GM21515 (cell line): ENCODE results near the gene TMEM151B.
"Not testable (repeated sequence)": the region's sequence is repeated elsewhere in the genome, so short reads cannot be mapped to it uniquely, and the experiment has no call there.

Experiments used
- ATAC-seq: cut with Tn5 transposase; IDR thresholded peaks from one replicate; pipeline ENCODE4 v1.9.1; 2021; ENCODE audit not compliant: unreplicated experiment

TMEM151B gene

DNA sequence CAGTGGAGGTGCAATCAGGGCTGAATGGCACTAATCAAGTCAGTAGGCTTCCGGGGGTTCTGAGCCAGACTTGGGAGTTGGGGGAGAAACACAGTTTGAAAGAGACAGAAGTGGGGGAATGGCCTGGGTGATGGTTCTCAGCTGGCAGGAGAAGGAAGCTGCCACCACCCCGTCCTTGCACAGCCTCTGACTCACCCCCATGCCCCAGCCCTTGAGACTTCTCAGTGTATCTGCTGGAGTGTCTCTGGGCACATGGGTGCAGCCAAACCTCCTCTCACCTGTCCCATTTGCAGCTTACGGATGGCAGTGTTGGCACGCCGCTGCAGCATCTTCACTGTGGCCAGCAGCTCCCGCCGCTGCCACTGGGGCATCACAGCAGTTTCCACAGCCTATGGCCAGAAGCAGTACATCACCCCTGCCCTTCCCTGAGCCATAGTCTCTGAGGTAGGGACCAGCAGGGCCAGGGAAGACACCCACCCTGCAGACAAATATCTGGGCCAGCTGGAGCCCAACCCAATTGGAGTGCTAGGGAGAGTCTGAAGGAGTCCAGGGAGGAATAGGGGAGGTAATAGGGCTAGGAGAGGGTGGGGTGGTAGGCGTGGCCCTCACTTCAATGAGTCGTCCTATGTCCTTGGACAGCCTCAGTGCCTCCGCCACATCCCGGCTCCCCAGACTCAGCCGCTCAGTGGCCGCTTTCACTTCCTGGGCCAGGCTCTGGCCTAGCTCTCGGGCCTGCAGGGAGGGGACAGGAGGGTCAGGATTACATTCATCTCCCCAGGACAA is 31.7 kb downstream of the TMEM151B start:
- no peak for ATAC-seq

DNA sequence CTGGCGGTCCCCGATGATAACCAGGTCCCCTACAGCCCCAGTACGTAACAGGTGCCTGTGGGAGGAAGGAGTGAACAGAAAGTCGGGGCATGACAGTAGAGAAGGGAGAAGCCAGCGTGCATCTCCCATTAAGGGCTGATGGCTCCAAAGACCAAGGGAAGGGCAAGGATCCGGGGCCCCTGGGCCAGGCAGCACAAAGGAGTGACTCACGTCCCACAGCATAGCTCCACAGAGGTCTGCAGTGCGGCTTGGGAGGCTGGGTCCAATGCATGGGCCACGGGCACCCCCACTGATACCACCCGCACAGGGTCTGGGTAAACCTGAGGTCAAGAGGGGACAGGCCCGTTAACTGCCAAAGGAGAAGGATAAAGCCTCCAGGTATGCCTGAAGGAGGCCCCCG is 32.6 kb downstream of the TMEM151B start:
- no peak for ATAC-seq

DNA sequence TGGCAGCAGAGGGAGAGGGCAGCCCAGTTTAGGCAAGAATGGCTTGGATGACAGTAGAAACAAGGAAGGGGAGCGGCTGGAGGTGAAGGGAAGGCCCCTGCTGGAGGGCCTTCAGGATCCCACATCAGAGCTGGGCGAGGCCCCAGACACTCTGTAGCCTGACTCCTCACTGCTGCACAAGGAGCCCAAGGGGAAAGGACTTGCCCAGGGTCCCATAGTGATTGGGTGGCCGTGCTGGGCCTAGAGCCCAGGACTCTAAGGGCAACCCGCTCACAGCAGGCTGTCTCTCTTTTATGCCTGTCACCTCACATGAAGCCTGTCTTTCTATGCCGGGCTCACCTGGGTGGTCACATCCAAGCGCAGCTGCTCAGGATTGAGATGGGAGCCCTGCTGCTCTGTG is 33.6 kb downstream of the TMEM151B start:
- ATAC-seq, result no peak

DNA sequence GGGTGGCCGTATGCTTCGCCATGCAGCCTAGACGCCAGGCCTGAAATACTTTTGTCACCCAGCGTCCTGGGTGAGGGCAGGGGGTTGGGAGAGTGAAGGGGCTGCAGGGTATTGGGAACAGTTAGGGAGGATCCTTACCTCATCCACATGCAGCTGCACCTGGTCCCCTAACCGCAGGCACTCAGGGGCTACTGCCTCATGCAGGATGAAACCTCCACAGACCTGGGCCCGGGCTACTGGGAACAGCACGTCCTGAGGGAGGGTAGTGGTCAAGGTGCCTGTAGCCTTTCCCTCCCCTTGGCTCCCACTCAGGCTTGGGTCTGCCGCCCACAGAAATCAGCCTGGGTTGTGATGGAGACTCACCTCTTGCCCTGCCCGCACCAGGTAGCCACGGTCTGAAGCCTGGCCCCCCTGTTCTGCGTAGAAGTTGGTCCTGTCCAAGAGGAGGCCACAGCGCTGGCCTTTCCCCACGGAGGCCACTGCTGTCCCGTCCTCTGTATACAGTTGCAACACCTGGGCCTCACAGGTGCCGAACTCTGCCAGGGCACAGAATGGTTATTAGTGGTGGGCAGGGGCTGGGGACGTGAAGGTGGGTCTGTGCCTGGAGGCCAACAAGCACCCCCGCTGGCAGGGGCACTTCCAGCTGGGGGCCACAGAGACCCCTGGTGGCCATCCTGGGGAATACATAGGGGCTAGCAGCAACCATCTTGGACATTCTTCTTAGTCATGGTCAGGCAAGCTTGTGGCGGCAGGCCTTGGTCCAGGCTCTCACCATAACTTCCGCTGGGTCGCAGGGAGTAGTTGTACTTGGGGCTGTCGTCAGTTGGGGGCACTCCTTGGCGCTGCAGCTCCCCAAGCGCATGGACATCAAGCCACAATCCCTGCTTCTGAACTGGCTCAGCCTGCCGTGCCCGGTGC is 34.3 kb downstream of the TMEM151B start:
- no peak for ATAC-seq

DNA sequence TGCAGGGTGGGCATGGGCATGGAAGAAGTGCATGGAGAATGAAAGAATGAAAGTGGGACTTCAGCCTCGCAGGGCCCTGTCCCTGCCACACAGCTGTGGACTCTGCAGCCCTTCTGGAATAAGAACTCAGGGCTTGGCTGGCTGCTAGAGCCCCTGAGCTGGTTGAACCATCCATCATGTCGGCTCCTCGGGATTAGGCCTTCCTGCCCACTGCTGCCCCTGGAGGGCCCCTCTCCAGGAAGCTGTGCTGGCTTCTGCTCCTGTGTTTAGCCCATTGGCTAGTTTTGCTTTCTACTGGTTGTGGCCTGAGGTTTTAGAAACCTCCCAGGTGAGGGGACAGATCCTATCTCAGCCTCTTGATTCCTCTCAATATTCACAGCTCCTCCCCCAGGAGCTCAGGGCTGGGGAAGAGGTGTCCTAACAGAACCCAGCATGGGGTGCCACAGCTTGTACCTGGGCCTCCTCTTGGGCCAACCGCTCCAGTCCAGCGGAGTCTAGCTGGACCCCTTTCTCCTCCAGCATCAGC is 35.0 kb downstream of the TMEM151B start:
- no peak for ATAC-seq

DNA sequence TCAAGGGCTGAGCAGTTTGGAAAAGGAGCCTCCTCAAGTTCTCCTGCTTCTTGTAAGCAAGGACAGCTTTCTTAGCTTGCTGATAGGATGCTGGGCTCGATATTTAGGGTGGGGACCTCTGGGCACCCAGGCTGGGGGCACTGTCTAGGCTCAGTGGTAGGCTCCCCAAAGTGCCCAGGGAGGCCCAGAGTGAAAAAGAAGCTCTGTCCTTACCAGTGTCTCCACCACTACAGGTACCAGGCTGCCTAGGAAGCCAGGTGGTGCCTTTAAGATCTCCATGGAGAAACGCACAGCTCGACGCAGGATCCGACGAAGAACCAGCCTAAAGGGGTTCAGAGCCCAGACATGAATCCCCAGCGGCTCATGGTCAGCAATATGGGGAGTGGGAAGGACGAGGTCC is 36.5 kb downstream of the TMEM151B start:
- no peak for ATAC-seq

DNA sequence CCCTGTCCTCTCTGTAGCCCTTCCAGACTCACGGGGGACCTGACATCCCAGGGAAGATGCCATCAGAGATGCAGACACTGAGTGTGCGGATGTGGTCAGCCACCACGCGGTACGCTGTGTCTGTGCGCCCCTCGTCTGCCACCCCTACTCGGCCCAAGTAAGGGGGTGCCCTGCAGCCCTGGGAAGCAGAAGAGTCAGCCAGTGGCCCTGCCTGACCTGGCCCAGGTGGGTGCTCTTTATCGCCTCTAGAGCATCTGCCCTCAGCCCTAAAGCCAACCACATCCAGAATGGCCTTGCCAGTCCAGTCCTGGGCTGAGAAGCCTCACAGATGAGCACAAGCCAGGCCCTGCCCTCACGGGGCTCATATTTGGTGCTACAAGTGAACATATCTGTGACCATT is 37.0 kb downstream of the TMEM151B start:
- no peak for ATAC-seq

DNA sequence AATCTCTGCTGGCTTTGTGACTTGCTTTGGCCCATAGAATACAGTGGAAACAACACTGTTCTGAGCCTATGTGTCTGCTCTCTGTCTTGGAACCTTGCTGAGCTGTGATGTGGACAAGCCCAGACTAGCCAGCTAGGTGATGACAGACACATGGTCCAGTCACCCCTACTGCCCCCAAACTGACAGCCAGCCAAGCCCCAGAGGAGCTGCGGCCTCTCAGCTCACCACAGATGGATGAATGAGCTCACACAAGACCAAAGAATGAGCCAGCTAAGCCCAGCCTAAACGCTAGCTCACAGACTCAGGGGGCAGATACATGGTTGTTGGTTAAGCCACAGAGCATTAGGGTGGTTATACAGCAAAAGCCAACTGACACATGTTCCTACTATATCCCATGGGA is 38.8 kb downstream of the TMEM151B start:
- no peak for ATAC-seq

DNA sequence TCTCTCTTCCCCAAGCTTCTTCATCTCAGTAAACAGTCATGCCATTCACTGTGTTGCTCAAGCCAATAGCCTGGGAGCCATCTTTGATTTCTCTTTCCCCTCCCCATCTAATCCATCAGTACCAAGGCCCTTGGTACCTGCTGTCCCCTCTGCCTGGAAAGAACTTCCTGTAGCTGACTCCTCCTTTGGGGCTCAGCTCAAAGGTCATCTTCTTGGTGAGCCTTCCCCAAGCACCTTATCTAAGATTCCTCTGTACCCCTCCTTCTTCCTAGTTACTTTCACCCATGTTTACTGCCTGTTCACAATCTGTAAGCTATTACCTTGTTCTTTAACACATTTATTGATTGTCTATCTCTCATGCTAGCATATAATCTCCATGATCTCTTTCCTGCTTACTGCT is 39.4 kb downstream of the TMEM151B start:
- ATAC-seq, result no peak

DNA sequence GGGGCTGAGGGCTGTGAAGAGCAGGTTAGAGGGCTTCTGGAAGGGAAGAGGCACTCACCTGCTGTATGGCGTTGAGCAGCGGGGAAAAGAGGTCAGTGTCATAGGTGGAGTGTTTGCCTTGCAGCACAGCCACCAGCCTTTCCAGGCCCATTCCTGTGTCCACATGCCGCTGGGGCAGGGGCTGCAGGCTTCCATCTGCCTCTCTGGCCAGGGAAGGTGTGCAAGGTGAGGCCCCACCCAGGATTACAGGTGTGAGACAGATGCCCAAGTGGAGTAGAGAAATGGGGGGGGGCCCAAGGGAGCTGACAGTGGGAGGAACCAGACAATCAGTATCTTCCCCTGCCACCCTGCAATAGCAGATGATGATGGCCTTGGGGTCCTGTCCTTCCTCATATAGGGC is 40.0 kb downstream of the TMEM151B start:
- ATAC-seq, result no peak

DNA sequence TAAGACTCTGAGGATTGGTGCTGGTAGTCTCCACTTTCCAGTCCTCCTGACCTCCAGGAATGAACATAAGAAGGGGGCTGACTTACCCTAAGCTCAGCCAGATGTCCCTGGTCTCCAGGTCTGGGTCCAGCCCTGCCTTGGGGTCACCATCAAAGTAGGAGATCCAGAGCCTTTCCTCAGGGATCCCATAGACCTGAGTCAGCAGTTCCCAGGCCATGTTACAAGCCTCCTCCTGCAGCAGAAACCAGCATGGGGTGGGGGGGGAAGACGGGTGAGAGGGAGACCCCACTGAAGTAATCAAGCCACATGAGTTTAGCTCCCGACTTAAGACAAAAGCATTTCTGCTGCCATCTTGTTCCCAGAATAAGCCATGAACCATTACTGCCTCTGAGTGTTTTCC is 41.1 kb downstream of the TMEM151B start:
- ATAC-seq, result no peak

DNA sequence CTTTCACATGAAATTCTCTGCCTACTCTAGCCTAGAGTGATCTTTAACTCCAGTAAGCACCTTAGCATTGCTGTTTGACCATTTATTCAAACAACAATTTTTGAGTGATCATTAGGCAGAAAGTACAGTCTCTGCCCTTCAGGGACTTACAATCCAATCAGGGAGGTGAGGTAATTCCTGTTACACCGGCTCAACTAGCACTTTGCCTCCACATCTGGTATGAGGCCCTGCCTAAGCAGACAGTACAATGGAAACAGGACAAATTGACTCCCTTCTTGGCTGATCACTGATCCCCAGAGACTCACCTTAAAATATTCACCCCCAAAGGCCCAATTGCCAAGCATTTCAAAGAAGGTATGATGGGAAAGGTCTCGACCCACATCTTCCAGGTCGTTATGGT is 41.5 kb downstream of the TMEM151B start:
- ATAC-seq, result no peak

DNA sequence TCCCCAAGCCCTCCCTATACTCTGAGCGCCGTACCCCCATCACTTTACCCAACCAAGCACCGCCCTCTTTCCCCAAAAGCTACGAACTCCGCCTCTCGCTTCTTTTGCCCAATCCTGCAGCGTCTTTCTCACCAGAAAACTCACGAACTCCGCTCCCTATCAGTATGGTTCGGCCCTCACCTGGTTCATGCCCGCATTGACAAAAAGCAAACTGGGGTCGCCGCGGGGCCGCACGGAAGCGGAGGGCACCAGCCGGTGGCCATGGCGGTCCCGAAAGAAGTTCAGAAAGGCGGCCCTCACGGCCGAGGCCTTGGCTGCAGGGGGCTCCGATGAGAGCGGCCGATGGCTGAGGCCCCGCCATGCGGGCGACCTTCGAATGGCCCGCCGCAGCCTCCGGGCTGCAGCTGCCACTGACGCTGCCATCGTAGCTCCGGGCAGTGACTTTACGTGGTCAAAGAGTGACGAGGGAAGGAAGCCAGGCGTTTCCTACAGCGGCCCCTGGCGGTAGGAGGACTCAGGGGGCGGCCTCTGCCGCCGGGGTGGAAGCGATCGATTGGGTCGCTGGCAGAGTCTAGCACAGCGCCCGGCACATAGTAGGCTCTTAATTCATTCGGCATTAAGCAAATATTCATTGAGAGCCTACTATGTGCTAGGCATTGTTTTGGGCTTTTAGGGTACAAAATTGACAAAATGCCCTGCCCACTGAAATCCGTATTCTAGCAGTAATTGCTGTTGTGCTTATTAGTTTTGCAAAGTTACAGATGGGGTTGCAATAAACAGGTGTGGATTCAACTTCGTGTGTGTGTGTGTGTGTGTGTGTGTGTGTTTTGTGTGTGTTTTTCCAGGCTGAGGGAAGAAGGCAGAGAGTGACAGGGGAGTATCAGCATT is 42.9 kb downstream of the TMEM151B start, which contains the start of gene AARS2:
AARS2 (minus strand) TSS at position 447 of the 888 bp plus-strand sequence; CDS start at position 423, 24 bp downstream.
- peak; percentile 91 for ATAC-seq

DNA sequence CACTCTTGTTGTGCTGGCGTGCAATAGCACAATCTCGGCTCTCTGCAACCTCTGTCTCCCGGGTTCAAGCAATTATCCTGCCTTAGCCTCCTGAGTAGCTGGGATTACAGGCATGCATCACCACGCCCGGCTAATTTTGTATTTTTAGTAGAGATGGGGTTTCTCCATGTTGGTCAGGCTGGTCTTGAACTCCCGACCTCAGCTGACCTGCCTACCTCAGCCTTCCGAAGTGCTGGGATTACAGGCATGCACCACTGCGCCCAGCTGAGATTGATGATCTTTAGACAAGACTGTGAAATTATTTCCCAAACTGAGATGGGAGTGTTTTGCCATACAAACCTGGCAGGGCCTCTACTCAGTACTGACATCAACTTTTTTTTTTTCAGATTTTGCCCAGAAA is 44.4 kb downstream of the TMEM151B start:
- not testable (repeated sequence) for ATAC-seq

DNA sequence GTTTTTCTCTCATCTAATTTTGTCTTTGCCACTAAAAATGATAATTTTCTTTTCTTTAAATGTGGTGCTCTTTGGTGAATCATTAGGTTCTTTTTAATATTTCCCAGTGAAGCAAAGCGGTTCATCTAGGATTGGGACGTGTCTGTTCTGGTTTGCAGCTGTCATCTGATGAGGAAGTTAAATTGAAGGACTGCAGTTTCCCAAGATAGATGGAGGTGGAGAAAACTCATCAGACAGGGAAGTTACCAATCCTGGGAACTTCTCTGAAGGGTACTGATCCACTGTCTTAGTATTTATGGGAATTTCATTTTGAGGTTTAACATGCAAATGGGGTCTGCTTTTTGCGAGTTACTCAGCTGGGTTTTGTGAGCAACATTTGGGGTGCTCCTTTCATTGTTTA is 45.3 kb downstream of the TMEM151B start:
- no peak for ATAC-seq

DNA sequence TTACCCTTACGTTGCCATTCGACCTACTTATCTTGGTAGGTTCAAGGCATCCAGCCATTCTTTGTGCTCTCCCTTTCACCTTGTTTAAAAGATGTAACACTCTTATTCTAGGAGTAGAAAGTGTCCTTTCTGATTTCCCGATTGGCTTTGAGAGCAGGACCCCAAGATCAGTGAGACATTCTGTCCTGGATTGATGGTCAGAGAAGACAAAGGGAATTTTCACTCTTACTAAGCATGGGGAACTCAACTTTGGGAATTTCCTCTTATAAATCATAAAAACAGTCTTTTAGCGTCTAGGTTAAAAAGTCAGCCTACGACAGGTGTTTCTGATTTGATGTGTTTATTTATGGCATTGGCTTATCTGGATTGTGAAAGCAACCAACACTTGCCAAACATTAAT is 45.7 kb downstream of the TMEM151B start:
- ATAC-seq, result no peak

DNA sequence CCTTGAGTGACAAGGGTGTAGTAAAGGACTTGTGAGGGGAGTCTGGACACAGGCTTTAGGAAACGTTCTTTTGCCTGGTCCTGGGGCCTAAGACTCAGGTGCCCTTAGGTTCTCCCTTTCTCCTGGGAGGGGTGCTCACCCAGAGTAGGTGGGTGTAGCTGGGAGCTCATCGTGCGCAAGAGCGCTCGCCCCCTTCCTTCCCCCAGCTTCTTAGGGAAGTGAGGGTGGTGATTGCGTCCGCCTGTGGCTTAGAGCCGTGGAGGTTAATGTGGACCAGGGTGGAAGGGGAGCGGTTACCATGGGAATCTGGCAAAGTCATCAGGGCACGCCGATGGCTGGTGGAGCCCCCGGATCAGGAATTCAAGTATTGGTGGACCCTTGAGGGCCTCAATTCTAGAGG is 46.2 kb downstream of the TMEM151B start:
- no peak for ATAC-seq

DNA sequence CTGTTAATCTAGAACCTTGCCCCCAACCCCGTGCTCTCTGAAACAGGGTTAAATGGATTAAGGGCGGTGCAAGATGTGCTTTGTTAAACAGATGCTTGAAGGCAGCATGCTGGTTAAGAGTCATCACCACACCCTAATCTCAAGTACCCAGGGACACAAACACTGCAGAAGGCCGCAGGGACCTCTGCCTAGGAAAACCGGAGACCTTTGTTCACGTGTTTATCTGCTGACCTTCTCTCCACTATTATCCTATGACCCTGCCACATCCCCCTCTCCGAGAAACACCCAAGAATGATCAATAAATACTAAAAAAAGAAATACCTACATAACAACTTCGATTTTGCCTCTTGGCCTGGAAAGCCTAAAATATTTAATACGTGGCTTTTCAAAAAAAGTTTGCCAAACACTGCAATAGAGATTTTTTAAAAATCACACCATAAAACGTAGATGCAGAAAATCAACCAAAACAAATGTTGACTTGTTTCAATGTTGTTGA is 46.9 kb downstream of the TMEM151B start:
- not testable (repeated sequence) for ATAC-seq

DNA sequence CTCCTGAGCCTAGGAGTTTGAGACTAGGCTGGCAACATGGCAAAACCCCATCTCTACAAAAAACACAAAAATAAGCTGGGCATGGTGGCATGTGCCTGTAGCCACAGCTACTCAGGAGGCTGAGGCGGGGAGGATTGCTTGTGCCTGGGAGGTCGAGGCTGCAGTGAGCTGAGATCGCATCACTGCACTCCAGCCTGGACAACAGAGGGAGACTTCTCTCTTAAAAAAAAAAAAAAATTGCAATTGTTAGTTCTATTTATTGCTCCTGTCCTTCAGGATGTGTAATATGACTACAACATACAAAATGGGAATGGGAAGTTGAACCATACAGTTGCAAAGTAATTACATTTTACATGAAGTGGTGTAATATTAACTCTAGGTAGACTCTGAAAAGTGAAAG is 51.0 kb downstream of the TMEM151B start:
- ATAC-seq, result no peak

DNA sequence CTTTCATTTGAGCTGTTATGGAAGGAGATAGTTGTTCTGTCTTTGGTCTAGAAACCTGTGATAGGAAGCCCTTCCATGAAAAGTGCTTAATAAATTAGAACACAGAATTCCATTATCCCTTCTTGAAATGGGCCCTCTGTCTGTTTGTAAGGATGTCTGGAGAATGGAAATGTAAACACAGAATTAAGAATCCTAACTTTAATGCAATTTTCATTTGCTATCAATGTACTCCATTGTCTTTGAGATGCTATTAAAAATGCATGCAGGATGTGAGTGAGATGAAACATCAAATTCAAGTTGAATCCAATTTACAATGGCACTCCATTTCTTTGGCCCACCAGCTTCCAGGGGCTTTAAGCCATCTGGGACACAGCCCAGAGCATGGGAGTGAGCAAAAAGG is 56.8 kb downstream of the TMEM151B start:
- no peak for ATAC-seq

DNA sequence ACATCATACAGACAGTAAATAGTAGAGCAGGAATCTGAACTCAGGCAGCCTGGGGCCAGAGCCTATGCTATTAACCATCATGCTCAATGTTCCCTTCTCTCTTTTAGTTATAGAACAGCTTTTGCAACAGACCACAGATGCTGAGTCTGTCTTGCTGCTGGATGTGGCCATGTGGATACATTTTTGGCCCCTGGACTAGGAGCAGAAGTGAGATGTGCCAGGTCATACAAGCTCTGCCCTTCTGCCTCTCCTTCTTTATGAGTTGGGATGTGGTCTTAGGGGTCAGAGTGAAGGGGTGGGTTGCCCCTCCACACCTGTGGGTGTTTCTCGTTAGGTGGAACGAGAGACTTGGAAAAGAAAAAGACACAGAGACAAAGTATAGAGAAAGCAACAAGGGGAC is 57.5 kb downstream of the TMEM151B start:
- ATAC-seq, result no peak
